ENCODE data around the gene NPR1. TPM values are rescaled to one million over a fixed set of nuclear protein-coding genes. Genes with fewer than 3 reads are reported as not detected.

Gene NPR1
- total and polyA plus RNA-seq, 2 of the 13 experiments (the other 11 are each of a cell fraction or from before 2014, with no cell fraction given): not detected

DNA sequence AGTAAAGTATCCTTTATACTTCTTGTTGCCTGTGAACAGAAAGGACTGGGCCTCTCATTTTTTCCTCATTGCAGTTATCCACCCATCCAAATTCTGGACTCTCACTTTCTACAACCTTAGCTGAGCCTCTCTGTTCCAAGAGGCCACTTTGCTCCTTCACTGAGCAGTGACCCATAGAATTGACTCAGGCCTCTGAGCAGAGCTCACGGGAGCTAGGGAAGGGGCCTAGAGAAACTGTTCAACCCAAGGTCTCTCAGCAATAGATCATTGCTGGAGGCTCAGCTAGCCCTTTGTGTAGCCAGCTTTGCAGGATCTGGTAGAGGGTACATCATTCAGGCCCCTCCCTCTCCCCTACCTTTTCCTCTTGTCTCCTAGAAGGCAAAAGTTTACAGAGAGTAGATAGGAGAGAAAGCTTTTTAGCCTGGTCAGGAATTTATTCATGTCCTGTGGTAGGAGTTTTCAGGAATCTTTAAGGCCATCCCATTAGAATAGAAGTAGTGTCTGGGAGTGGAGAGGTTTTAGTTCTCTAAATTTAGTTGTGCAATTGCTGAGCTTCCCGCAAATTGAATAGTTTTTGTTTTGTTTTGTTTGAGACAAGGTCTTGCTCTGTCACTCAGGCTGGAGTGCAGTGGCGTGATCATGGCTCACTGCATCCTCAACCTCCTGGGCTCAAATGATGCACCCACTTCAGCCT, 56.1 kb downstream of the NPR1 start:
- Histone ChIP-seq H3K4me2 (ENCODE audit: low read depth, low read length) (no peak overlapping the region), H3K27ac (ENCODE audit: extremely low read length, insufficient read depth, low read length) (no peak overlapping the region), H3K4me3 (replicated peaks in 1 of 3; ENCODE audit: insufficient read depth in 1 of 3, low read depth in 2 of 3, low read length in 3 of 3) (no peak overlapping the region), H4K20me1 (ENCODE audit: insufficient read depth, low read length) (no peaks in the 10 kb centered on the region), H3K9ac (ENCODE audit: insufficient read depth, low read depth, low read length) (no peak overlapping the region), H2AFZ (ENCODE audit: low read length) (no peak overlapping the region), H3K79me2 (ENCODE audit: insufficient read depth, low read length) (peaks cover 3% of the 10 kb centered on the region), H3K36me3 (replicated peaks in 1 of 2; ENCODE audit: control insufficient read depth in 1 of 2, insufficient read depth in 2 of 2, low read length in 2 of 2) (no peaks in the 10 kb centered on the region), H3K27me3 (ENCODE audit: control insufficient read depth in 1 of 2, insufficient read depth in 2 of 2, low read length in 2 of 2) (no peaks in the 10 kb centered on the region), H3K4me1 (ENCODE audit: insufficient read depth, low read length) (peaks cover 33% of the 10 kb centered on the region), H3K9me3 (ENCODE audit: low read length) (no peaks in the 10 kb centered on the region)
- ChIA-PET POLR2A (interaction anchor here (0.9 kb wide), 1 partner anchor 49 kb away, joined by 3 read pairs; no protein-coding TSS in a partner anchor), CTCF (ENCODE audit: low intra/inter-chr PET ratio, low total read pairs) (no interaction called here)
- no peak for DNase-seq (ENCODE audit: low spot score)
- 75% methylated on average over 3 of the region's 3 CpGs for WGBS (ENCODE audit: low lambda C conversion rate)
- no peak for TF ChIP-seq ESRRA (CRISPR knock-in tag; IDR thresholded peaks at IDR 0.05; ENCODE audit: low read depth)
- TF ChIP-seq ZNF12 (CRISPR knock-in tag; IDR thresholded peaks at IDR 0.05): no peak
- no peak for TF ChIP-seq ZNF230 (CRISPR knock-in tag; IDR thresholded peaks at IDR 0.05)
- TF ChIP-seq TCF12 (IDR thresholded peaks at IDR 0.05): no peak
- no peak for TF ChIP-seq TCF12 (CRISPR knock-in tag; IDR thresholded peaks at IDR 0.05)
- TF ChIP-seq SOX6 (IDR thresholded peaks at IDR 0.05): no peak
- TF ChIP-seq SOX6 (CRISPR knock-in tag; IDR thresholded peaks at IDR 0.05): no peak
- no peak for FAIRE-seq
- ATAC-seq: peak; percentile 37; the same call in 2 of the 3 replicates
- intact Hi-C loops (cut with micrococcal nuclease; ENCODE audit: unreplicated experiment): no loop called here
- in situ Hi-C loops (cut with HindIII; ENCODE audit: extremely low pct_ligation_motif_present, low pct_unique_long_range_greater_than_20kb): no loop called here
- no TSS peak for BruUV-seq (replicated peaks)

DNA sequence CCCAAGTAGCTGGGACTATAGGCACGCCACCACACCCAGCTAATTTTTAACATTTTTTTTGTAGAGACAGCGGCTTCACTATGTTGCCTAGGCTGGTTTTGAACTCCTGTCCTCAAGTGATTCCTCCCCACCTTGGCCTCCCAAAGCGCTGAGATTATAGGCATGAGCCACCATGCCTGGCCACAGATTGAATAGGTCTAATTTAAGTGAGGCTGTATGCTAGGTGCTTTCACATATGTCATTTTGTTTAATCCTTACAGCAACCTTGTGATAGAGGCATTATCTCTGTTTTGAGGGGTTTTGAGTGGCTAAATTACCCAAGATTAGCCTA, 56.6 kb downstream of the NPR1 start:
- BruUV-seq (replicated peaks): no TSS peak
- no peaks in the 10 kb centered on the region for H3K9me3 ChIP-seq (ENCODE audit: low read length)
- FAIRE-seq: no peak
- ATAC-seq: no peak
- ChIA-PET POLR2A (interaction anchor here (0.9 kb wide), 1 partner anchor 49 kb away, joined by 3 read pairs; no protein-coding TSS in a partner anchor), CTCF (ENCODE audit: low intra/inter-chr PET ratio, low total read pairs) (no interaction called here)
- no peak overlapping the region for H2AFZ ChIP-seq (ENCODE audit: low read length)
- no peak overlapping the region for H3K4me3 ChIP-seq (replicated peaks in 1 of 3; ENCODE audit: insufficient read depth in 1 of 3, low read depth in 2 of 3, low read length in 3 of 3)
- intact Hi-C loops (cut with micrococcal nuclease; ENCODE audit: unreplicated experiment): no loop called here
- no peaks in the 10 kb centered on the region for H3K27me3 ChIP-seq (ENCODE audit: control insufficient read depth in 1 of 2, insufficient read depth in 2 of 2, low read length in 2 of 2)
- no peaks in the 10 kb centered on the region for H3K79me2 ChIP-seq (ENCODE audit: insufficient read depth, low read length)
- no peaks in the 10 kb centered on the region for H3K36me3 ChIP-seq (replicated peaks in 1 of 2; ENCODE audit: control insufficient read depth in 1 of 2, insufficient read depth in 2 of 2, low read length in 2 of 2)
- WGBS (ENCODE audit: low lambda C conversion rate): 98% methylated on average over 3 of the region's 3 CpGs
- TF ChIP-seq ZNF557 (CRISPR knock-in tag; IDR thresholded peaks at IDR 0.05) (no peak), ZFP41 (CRISPR knock-in tag; IDR thresholded peaks at IDR 0.05; ENCODE audit: borderline replicate concordance) (no peak), ZNF800 (CRISPR knock-in tag; IDR thresholded peaks at IDR 0.05) (no peak), SP1 (IDR thresholded peaks at IDR 0.05) (no peak), SP1 (CRISPR knock-in tag; IDR thresholded peaks at IDR 0.05) (no peak), ZSCAN29 (CRISPR knock-in tag; conservative IDR thresholded peaks at IDR 0.05) (no peak)
- in situ Hi-C loops (cut with HindIII; ENCODE audit: extremely low pct_ligation_motif_present, low pct_unique_long_range_greater_than_20kb): no loop called here
- H3K4me2 ChIP-seq (ENCODE audit: low read depth, low read length): no peak overlapping the region
- peaks cover 28% of the 10 kb centered on the region for H3K4me1 ChIP-seq (ENCODE audit: insufficient read depth, low read length)
- DNase-seq (ENCODE audit: low spot score): no peak
- H3K27ac ChIP-seq (ENCODE audit: extremely low read length, insufficient read depth, low read length): no peak overlapping the region
- no peak overlapping the region for H3K9ac ChIP-seq (ENCODE audit: insufficient read depth, low read depth, low read length)
- no peaks in the 10 kb centered on the region for H4K20me1 ChIP-seq (ENCODE audit: insufficient read depth, low read length)

All from HepG2 (cell line).